Effector CD4-positive, alpha-beta T cell (primary cell): ENCODE data around the gene SRGAP2B.
"Not testable (repeated sequence)": the region's sequence is repeated elsewhere in the genome, so short reads cannot be mapped to it uniquely, and the experiment has no call there.

Source experiments
- DNase-seq: peaks from one replicate; pipeline ENCODE4 v3.0.0-alpha.2; 2020

The SRGAP2B gene

GRCh38 chr1:145082483-145083255, 12.5 kb downstream of the SRGAP2B start:
- DNase-seq: not testable (repeated sequence)

GRCh38 chr1:145080193-145080592, 14.9 kb downstream of the SRGAP2B start:
- not testable (repeated sequence) for DNase-seq

- DNase-seq: not testable (repeated sequence)
Measured at GRCh38 chr1:145079737-145080136, 15.4 kb downstream of the SRGAP2B start.

- not testable (repeated sequence) for DNase-seq
Measured at GRCh38 chr1:145078787-145079370, 16.2 kb downstream of the SRGAP2B start.

- DNase-seq: not testable (repeated sequence)
Measured at GRCh38 chr1:145077872-145078786, 17.0 kb downstream of the SRGAP2B start.

- not testable (repeated sequence) for DNase-seq
Measured at GRCh38 chr1:145076877-145077276, 18.3 kb downstream of the SRGAP2B start.

- not testable (repeated sequence) for DNase-seq
Measured at GRCh38 chr1:145074021-145074559, 21.0 kb downstream of the SRGAP2B start.

- DNase-seq: not testable (repeated sequence)
Measured at GRCh38 chr1:145071569-145071968, 23.6 kb downstream of the SRGAP2B start.

- not testable (repeated sequence) for DNase-seq
Measured at GRCh38 chr1:145066486-145066885, 28.6 kb downstream of the SRGAP2B start.

- DNase-seq: not testable (repeated sequence)
Measured at GRCh38 chr1:145065194-145065826, 29.8 kb downstream of the SRGAP2B start.

GRCh38 chr1:145063941-145064648, 31.0 kb downstream of the SRGAP2B start:
- not testable (repeated sequence) for DNase-seq

- not testable (repeated sequence) for DNase-seq
Measured at GRCh38 chr1:145063285-145063684, 31.8 kb downstream of the SRGAP2B start.

- not testable (repeated sequence) for DNase-seq
Measured at GRCh38 chr1:145058184-145058583, 36.9 kb downstream of the SRGAP2B start.

- DNase-seq: not testable (repeated sequence)
Measured at GRCh38 chr1:145055217-145055760, 39.8 kb downstream of the SRGAP2B start.

GRCh38 chr1:145053428-145053827, 41.7 kb downstream of the SRGAP2B start:
- not testable (repeated sequence) for DNase-seq

GRCh38 chr1:145052019-145052776, 42.9 kb downstream of the SRGAP2B start:
- DNase-seq: not testable (repeated sequence)

- DNase-seq: not testable (repeated sequence)
Measured at GRCh38 chr1:145048181-145048856, 46.8 kb downstream of the SRGAP2B start.

GRCh38 chr1:145047553-145047952, 47.6 kb downstream of the SRGAP2B start:
- not testable (repeated sequence) for DNase-seq

- DNase-seq: not testable (repeated sequence)
Measured at GRCh38 chr1:145045571-145046273, 49.4 kb downstream of the SRGAP2B start.
